Measurements from ENCODE around the gene NYAP1.
"Not testable (repeated sequence)": the region's sequence is repeated elsewhere in the genome, so short reads cannot be mapped to it uniquely, and the experiment has no call there.

Gene NYAP1

DNA sequence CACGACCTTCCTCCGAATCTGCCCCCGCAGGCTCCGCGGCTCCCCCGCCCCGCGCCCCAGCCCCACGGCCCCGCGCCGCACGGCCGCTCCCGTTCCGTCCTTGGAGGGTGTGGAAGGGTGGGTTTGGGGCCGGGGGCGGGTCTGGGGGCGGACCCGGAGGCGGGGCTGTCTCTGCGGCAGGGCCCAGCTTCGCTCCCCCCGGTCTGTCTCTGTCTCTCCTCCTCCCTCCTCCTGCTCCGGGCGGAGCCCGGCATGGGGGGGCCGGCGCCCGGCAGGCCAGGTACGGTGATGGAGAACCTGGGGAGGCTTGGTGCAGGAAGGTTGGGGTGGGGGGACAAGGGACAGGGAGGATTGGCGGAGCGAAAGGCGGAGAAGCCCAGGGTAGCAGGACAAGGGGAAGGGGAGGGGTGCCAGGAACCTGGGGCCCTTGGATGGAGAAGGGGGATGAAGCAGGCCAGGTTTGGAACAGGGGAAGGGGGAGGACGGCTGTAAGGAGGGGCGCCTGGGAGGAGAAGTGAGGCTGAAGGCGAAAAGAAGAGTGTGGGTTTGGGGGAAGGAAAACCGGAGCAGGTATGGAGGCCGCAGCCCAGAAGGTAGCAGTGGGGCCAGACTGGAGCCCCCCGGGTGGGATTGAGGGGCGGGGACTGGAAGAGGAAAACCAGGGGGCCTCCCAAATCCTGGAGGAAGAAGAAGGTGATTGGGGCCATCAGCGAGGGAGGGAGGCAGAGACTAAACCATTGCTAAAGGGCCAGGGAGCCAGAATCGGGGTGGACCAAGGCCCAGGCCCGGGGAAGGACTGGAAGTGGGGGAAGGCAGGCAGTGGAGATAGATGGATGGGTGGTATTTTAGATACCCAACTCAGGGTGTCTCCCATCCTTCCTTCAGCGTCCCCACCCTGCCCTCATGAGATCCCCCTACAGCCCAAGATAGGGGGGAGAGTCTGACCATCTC, at the start of gene NYAP1:
NYAP1 (plus strand) TSS at position 206 of the 951 bp plus-strand sequence. CDS start 1,385 bp downstream, outside the sequence.
- Histone ChIP-seq H3K27me3 (ENCODE audit: control insufficient read depth, insufficient read depth, low read length) (no peaks in the 10 kb centered on the region), H3K36me3 (ENCODE audit: control insufficient read depth, insufficient read depth, low read length) (peaks cover 5% of the 10 kb centered on the region; the same call in 1 of the 2 replicates), H3K4me3 (ENCODE audit: low read depth, low read length) (peak within 1 kb of the TSS; percentile 76), H3K27ac (ENCODE audit: low read depth, low read length) (no peak within 1 kb of the TSS), H3K4me1 (ENCODE audit: control insufficient read depth, insufficient read depth, low read length) (peaks cover 12% of the 10 kb centered on the region), H3K9me3 (ENCODE audit: control insufficient read depth, insufficient read depth, low read length) (no peaks in the 10 kb centered on the region), H3K9ac (ENCODE audit: low read depth, low read length) (no peak within 1 kb of the TSS; the same call in 1 of the 2 replicates)

DNA sequence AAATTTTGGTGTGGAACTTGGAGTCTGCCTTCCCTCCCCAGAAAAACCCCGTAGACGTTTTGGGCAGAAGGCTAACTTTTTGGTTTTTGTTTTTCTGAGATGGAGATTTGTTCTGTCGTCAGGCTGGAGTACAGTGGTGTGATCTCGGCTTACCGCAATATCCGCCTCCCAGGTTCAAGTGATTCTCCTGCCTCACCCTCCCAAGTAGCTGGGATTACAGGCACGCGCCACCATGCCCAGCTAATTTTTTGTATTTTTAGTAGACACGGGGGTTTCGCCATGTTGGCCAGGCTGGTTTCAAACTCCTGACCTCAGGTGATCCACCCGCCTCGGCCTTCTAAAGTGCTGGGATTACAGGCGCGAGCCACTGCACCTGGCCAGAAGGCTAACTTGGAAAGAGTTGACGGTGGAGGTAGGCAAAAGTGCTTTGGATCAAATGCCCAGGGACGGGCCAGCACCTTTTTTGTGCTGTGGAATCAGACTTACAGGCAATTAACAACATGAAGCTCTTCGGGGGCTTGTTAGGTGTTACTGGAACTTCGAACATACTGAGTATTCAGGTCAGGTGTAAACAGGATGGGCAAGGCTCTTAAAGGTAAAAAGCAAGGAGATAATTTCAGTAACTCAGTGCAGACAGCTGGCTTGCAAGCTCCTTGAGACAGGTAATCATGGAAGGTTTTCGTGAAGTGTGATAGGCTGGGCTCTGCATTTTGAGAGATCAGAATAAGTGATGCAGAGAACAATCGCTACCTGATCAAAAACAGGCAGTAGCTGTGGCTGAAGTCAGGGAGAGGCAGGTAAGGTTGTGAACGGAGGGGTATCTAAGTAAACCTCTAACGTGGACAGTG, 49.2 kb upstream of the NYAP1 start:
- H3K9ac ChIP-seq (ENCODE audit: low read depth, low read length): no peak overlapping the region

DNA sequence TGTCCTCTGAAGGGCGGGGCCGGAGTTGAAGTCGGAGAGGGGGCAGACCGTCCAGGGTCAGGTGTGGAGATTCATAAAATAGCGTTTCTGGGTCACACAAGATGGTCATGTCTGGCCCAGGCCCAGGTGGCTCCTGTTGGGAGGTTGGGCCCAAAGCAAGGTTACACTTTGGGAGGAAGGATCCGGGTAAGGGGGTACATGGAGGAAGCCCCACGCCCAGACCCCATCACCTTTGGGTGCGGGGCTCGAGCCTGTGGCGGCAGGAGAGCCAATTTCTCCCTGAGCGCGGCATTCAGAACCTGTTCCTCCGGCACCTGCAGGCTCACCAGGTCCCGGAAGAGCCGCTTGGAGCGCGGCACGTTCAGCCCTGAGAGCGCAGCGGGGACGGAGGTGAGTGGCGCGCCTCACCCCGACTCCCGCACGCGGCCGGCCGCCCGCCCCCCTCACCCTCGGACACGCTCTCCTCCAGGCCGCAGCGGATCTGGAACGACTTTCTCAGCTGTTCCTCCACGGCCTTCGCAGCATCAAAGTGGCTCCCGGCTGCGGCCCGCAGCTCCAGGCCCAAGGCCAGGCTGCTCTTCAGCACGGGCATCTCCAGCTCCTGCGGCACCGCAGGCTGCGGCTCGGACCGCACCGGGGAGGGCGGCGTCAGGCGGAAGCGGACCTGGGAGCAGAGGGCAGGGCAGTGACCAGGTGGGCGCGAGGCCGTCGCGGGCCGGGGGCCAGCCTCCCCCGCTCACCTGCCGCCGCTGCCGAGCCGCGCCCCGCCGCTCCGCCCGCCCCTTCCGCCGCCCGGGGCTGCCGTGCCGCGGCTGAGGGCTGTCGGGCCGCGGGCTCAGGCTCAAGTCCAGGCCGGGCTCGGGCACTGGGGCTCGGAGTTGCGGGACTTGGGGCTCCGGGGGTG, 48.1 kb upstream of the NYAP1 start:
- H3K9ac ChIP-seq (ENCODE audit: low read depth, low read length): peak overlapping the region; percentile 90
- H3K36me3 ChIP-seq (ENCODE audit: control insufficient read depth, insufficient read depth, low read length): peaks cover 42% of the 10 kb centered on the region
- no peaks in the 10 kb centered on the region for H3K9me3 ChIP-seq (ENCODE audit: control insufficient read depth, insufficient read depth, low read length)
- peaks cover 11% of the 10 kb centered on the region for H3K4me1 ChIP-seq (ENCODE audit: control insufficient read depth, insufficient read depth, low read length)
- H3K4me3 ChIP-seq (ENCODE audit: low read depth, low read length): peak overlapping the region; percentile 85
- H3K27me3 ChIP-seq (ENCODE audit: control insufficient read depth, insufficient read depth, low read length): no peaks in the 10 kb centered on the region
- H3K27ac ChIP-seq (ENCODE audit: low read depth, low read length): peak overlapping the region; percentile 94

More for the DNA sequence above, 49.2 kb upstream of the NYAP1 start:
- peaks cover 42% of the 10 kb centered on the region for H3K36me3 ChIP-seq (ENCODE audit: control insufficient read depth, insufficient read depth, low read length)
- H3K27ac ChIP-seq (ENCODE audit: low read depth, low read length): peak overlapping the region; percentile 94
- no peaks in the 10 kb centered on the region for H3K27me3 ChIP-seq (ENCODE audit: control insufficient read depth, insufficient read depth, low read length)
- peaks cover 14% of the 10 kb centered on the region for H3K4me1 ChIP-seq (ENCODE audit: control insufficient read depth, insufficient read depth, low read length)
- peak overlapping the region; percentile 85 for H3K4me3 ChIP-seq (ENCODE audit: low read depth, low read length)
- H3K9me3 ChIP-seq (ENCODE audit: control insufficient read depth, insufficient read depth, low read length): no peaks in the 10 kb centered on the region

DNA sequence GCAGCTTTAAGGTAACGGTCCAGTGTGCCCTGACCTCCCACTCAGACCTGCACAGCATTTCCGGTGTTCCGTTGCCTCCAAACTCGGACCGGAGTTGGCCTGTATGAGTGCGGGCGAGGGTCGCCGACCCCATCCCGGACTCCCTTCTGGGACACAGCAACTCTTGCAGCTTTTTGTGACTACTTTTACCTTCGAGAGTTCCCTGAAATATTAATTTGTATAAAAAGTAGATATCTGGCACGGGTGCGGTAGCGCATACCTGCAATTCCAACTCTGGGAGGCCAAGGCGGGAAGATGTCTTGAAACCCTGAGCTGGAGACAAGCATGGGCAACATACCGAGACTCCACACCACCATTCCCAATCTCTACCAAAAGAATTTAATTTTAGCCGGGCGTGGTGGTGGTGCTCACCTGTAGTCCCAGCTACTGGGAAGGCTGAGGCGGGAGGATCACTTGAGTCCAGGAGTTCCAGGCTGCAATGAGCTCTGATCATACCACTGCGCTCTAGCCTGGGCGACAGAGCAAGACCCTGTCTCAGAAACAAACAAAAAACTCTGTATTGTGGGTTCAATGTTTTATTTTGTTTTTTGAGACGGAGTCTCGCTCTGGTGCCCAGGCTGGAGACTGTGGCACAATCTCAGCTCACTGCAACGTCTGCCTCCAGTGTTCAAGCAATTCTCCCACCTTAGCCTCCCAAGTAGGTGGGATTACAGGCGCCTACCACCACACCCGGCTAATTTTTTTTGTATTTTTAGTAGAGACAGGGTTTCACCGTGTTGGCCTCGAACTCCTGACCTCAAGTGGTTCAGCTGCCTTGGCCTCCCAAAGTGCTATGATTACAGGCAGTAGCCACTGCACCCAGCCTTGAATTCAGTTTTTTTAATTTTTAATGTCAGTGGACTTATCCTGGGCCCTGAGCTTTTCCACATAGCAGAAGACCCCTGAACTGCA, 46.3 kb upstream of the NYAP1 start:
- no peak overlapping the region for H3K27ac ChIP-seq (ENCODE audit: low read depth, low read length)
- H3K4me1 ChIP-seq (ENCODE audit: control insufficient read depth, insufficient read depth, low read length): no peaks in the 10 kb centered on the region
- H3K27me3 ChIP-seq (ENCODE audit: control insufficient read depth, insufficient read depth, low read length): no peaks in the 10 kb centered on the region
- no peaks in the 10 kb centered on the region for H3K9me3 ChIP-seq (ENCODE audit: control insufficient read depth, insufficient read depth, low read length)
- no peak overlapping the region for H3K4me3 ChIP-seq (ENCODE audit: low read depth, low read length)
- H3K9ac ChIP-seq (ENCODE audit: low read depth, low read length): no peak overlapping the region
- peaks cover 25% of the 10 kb centered on the region for H3K36me3 ChIP-seq (ENCODE audit: control insufficient read depth, insufficient read depth, low read length)

DNA sequence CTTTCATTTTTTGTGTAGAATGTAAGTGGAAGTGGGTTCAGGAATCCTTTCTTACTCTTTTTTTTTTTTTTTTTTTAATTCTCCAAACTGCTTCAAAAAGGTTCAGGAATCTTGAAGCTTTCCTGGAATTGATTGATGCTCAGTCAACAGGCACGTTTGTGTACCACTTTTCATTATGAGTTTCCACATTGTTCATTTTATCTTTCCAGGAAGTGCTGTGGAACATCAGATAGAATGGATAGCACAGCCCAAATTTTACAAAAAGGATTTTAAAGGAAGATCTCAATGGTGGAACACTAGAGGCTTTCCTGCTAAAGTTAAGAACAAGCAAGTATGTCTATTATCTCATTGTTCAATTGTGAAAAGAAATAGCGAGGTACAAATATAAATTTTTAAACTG, 45.6 kb upstream of the NYAP1 start:
- Histone ChIP-seq H3K27me3 (ENCODE audit: control insufficient read depth, insufficient read depth, low read length) (no peaks in the 10 kb centered on the region), H3K27ac (ENCODE audit: low read depth, low read length) (no peak overlapping the region), H3K4me3 (ENCODE audit: low read depth, low read length) (no peak overlapping the region), H3K4me1 (ENCODE audit: control insufficient read depth, insufficient read depth, low read length) (no peaks in the 10 kb centered on the region), H3K9me3 (ENCODE audit: control insufficient read depth, insufficient read depth, low read length) (no peaks in the 10 kb centered on the region), H3K9ac (ENCODE audit: low read depth, low read length) (no peak overlapping the region), H3K36me3 (ENCODE audit: control insufficient read depth, insufficient read depth, low read length) (peaks cover 18% of the 10 kb centered on the region)

DNA sequence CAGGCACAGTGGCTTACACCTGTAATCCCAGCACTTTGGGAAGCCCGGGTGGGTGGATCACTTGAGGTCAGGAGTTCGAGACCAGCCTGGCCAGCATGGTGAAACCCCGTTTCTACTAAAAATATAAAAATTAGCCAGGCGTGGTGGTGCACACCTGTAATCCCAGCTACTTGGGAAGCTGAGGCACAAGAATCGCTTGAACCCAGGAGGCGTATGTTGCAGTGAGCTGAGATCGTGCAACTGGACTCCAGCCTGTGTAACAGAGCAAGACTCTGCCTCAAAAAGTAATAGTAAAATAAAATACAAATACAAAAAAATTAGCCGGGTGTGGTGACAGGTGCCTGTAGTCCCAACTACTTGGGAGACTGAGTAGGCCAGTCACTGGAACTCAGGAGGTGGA, 45.0 kb upstream of the NYAP1 start:
- H3K36me3 ChIP-seq (ENCODE audit: control insufficient read depth, insufficient read depth, low read length): peaks cover 12% of the 10 kb centered on the region
- H3K9ac ChIP-seq (ENCODE audit: low read depth, low read length); H3K4me3 ChIP-seq (ENCODE audit: low read depth, low read length); H3K27me3 ChIP-seq (ENCODE audit: control insufficient read depth, insufficient read depth, low read length); H3K27ac ChIP-seq (ENCODE audit: low read depth, low read length); H3K9me3 ChIP-seq (ENCODE audit: control insufficient read depth, insufficient read depth, low read length); H3K4me1 ChIP-seq (ENCODE audit: control insufficient read depth, insufficient read depth, low read length): not testable (repeated sequence)

DNA sequence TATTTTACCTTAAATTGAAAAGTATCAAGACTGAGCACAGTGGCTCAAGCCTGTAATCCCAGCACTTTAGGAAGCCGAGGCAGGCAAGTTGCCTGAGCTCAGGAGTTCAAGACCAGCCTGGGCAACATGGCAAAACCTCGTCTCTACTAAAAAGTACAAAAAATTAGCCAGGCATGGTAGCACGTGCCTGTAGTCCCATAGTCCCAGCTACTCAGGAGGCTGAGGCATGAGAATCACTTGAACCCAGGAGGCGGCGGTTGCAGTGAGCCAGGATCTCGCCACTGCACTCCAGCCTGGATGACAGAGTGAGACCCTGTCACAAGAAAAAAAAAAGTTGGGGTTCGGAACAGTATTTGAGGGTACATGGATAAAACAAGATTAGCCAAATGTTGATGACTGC, 44.5 kb upstream of the NYAP1 start:
- not testable (repeated sequence) for H3K4me3 ChIP-seq (ENCODE audit: low read depth, low read length); H3K27me3 ChIP-seq (ENCODE audit: control insufficient read depth, insufficient read depth, low read length); H3K36me3 ChIP-seq (ENCODE audit: control insufficient read depth, insufficient read depth, low read length); H3K27ac ChIP-seq (ENCODE audit: low read depth, low read length); H3K4me1 ChIP-seq (ENCODE audit: control insufficient read depth, insufficient read depth, low read length); H3K9ac ChIP-seq (ENCODE audit: low read depth, low read length); H3K9me3 ChIP-seq (ENCODE audit: control insufficient read depth, insufficient read depth, low read length)

DNA sequence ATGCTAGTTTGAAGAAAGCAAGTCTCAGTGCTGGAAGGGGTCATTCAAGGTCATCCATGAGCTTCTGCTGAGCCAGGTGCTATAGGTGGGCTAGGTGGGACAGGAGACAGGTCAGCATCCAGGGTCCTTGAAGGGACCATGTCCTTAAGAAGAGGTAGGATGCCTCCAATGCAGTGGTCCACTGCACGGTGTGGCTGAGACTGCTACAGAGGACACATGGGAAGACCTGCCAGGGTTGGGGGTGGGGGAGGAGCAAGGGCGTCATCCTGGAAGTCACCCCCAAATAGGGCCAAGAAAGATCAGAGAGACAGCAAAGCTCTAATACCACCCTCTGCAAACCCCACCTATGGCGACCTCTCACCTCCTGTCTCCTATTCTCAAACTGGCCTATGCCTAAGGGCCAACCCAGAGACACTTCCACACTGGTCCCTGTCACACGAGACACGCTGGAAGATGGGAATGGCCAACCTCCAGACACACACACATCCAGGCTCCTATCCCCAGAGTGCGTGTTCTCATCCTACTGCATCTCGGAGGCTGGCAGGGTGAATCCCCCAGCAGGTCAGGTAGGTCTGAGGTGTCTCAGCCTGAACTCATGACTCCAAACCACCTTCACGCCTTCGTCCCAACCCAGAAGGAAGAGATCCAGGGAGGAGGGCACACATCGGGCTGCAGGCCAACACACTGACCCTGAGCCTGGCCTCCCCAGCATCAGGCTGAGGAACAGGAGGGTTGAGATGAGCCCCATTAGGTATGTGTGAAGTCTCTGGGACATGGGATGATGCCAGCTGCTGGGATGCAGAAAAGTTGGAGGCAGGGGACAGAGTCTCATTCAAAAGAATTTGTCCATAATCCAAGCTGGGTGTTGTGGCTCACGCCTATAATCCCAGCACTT, 41.8 kb upstream of the NYAP1 start:
- no peaks in the 10 kb centered on the region for H3K4me1 ChIP-seq (ENCODE audit: control insufficient read depth, insufficient read depth, low read length)

DNA sequence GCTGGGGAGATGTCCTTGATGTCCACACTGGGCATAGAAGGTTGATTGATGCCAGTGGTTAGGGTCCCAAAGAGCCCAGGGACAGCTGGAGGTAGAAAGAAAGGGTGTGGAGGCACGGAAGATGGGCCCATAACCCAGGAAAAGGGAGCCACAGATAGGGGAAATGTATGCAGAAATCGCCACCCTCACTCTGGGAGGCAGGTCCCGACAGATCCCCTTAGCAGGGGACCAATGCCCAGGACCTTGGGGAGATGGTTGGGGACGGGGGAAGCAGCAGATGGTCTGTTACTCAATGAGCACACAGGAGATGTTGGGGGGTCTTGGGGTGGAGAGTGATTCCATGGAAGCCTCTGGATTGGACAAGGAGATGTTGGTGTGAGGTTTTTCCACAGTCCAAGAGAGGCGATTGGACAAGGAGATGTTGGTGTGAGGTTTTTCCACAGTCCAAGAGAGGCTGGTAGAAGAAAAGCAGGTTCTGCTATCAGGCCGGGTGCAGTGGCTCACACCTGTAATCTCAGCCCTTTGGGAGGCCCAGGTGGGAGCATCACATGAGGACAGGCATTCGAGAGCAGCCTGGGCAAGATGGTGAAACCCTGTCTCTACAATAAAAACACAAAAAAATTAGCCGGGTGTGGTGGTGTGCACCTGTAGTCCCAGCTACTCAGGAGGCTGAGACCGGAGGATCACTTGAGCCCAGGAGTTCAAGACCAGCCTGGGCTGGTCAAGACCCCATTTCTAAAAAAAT, 40.5 kb upstream of the NYAP1 start:
- Histone ChIP-seq H3K27me3 (ENCODE audit: control insufficient read depth, insufficient read depth, low read length) (no peaks in the 10 kb centered on the region), H3K36me3 (ENCODE audit: control insufficient read depth, insufficient read depth, low read length) (no peaks in the 10 kb centered on the region), H3K9me3 (ENCODE audit: control insufficient read depth, insufficient read depth, low read length) (no peaks in the 10 kb centered on the region), H3K9ac (ENCODE audit: low read depth, low read length) (no peak overlapping the region), H3K4me3 (ENCODE audit: low read depth, low read length) (no peak overlapping the region), H3K4me1 (ENCODE audit: control insufficient read depth, insufficient read depth, low read length) (no peaks in the 10 kb centered on the region), H3K27ac (ENCODE audit: low read depth, low read length) (no peak overlapping the region)

More for the DNA sequence above, 41.8 kb upstream of the NYAP1 start:
- no peaks in the 10 kb centered on the region for H3K27me3 ChIP-seq (ENCODE audit: control insufficient read depth, insufficient read depth, low read length)
- H3K27ac ChIP-seq (ENCODE audit: low read depth, low read length): no peak overlapping the region
- no peak overlapping the region for H3K4me3 ChIP-seq (ENCODE audit: low read depth, low read length)
- no peaks in the 10 kb centered on the region for H3K9me3 ChIP-seq (ENCODE audit: control insufficient read depth, insufficient read depth, low read length)
- no peak overlapping the region for H3K9ac ChIP-seq (ENCODE audit: low read depth, low read length)
- no peaks in the 10 kb centered on the region for H3K36me3 ChIP-seq (ENCODE audit: control insufficient read depth, insufficient read depth, low read length)

Data from HUES48 (cell line).